GM21717 (cell line): ENCODE results near the gene UNCX.

Source experiments
- ATAC-seq: cut with Tn5 transposase; IDR thresholded peaks from one replicate; pipeline ENCODE4 v1.9.1; 2021; ENCODE audit warnings: mild to moderate bottlenecking, moderate library complexity; ENCODE audit not compliant: unreplicated experiment

The UNCX gene

GRCh38 chr7:1231214-1232102, 1.2 kb upstream of the UNCX start:
- ATAC-seq: no peak

GRCh38 chr7:1232103-1232466, 587 bp upstream of the UNCX start:
- ATAC-seq: no peak

- ATAC-seq: no peak
These were observed 819 bp downstream of the UNCX start for GRCh38 chr7:1233333-1234048.

- ATAC-seq: no peak
These were observed 1.6 kb downstream of the UNCX start for GRCh38 chr7:1234049-1234880.

GRCh38 chr7:1234881-1235500, 2.3 kb downstream of the UNCX start:
- ATAC-seq: no peak

GRCh38 chr7:1235501-1236131, 2.9 kb downstream of the UNCX start:
- no peak for ATAC-seq

- no peak for ATAC-seq
These were observed 3.5 kb downstream of the UNCX start for GRCh38 chr7:1236132-1236661.

GRCh38 chr7:1236831-1237701, 4.4 kb downstream of the UNCX start:
- ATAC-seq: no peak

- ATAC-seq: no peak
These were observed 5.1 kb downstream of the UNCX start for GRCh38 chr7:1237704-1238255.

- ATAC-seq: no peak
These were observed 5.8 kb downstream of the UNCX start for GRCh38 chr7:1238450-1238882.

GRCh38 chr7:1238931-1239802, 6.5 kb downstream of the UNCX start:
- ATAC-seq: no peak

- ATAC-seq: no peak
These were observed 7.3 kb downstream of the UNCX start for GRCh38 chr7:1239803-1240516.

GRCh38 chr7:1240517-1241257, 8.0 kb downstream of the UNCX start:
- no peak for ATAC-seq

- ATAC-seq: no peak
These were observed 8.6 kb downstream of the UNCX start for GRCh38 chr7:1241258-1241602.

GRCh38 chr7:1241603-1242255, 9.1 kb downstream of the UNCX start:
- no peak for ATAC-seq

GRCh38 chr7:1242256-1242605, 9.6 kb downstream of the UNCX start:
- ATAC-seq: no peak
